Measurements from ENCODE around the gene MTARC1. TPM values are rescaled to one million over a fixed set of nuclear protein-coding genes. Genes with fewer than 3 reads are reported as not detected.

MTARC1 gene
- total RNA-seq, 4 donors from 2014 or later: 10.0 to 28.8 (median 16.6) TPM

DNA sequence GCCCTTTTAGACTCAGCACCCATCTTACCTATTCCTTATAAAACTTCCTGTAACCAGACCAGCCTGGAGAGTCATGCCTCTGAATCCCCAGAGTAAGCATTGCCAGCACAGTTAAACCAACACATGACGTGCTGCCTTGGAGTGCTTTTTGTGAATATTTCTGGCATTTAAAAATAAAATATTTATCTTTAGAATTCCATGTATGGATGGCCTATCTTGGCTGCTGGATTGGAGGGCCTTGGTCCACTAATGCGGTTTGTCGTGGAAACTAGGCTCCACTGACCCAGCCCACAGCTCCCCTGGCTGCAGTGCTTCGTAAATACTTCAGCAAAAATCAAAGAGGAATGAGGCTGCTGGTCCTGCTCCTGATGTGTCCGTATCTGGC lies 17.5 kb downstream of the MTARC1 start:
- no peak for TF ChIP-seq POLR2AphosphoS5 (IDR thresholded peaks at IDR 0.05)
- in situ Hi-C loops (cut with MboI; ENCODE audit: low pct_ligation_motif_present in 1 of 4, low pct_unique_long_range_greater_than_20kb in 1 of 4, low sequenced_read_pairs in 3 of 4): loop anchor here in 2 of 4 donors (25.0 kb wide), 2 partner anchors 633 to 933 kb away; partner anchors contain the start of gene DUSP10 (in 1 of the 2)
- Histone ChIP-seq H3K27me3 (no peaks in the 10 kb centered on the region), H3K4me3 (no peak overlapping the region), H3K36me3 (no peaks in the 10 kb centered on the region), H3K4me1 (peaks cover 0 to 28% (median 4%) of the 10 kb centered on the region in 4 donors), H3K9me3 (no peaks in the 10 kb centered on the region), H3K27ac (peak overlapping the region; percentile 49 to 70 (median 58))
- DNase-seq: no peak
- WGBS, 2 donors (ENCODE audit: low coverage in 1 of 2): 20 to 65% methylated on average over 1 to 5 of the region's 5 CpGs
- intact Hi-C loops (cut with DNase I; ENCODE audit: low total_unique reads): no loop called here

DNA sequence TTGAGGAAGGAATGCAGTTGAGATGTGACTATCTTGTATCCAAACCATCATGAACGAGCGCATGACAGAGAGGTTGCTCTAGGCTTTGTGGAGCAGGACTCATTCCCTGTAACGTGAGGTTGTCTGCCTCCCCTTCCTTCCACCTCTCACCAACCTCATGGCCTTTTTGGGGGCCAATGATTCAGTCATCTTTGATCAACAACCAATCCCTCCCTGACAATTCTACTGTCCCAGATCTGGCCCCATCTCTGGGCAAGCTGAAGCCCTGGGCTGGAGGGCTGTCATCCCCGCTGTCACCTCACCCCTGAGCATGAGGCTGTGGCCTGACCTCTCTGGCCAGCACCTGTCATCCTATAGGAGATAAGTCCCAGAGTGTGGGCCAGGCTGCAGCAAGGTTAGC lies 19.7 kb downstream of the MTARC1 start:
- Histone ChIP-seq H3K9me3 (no peaks in the 10 kb centered on the region), H3K4me1 (peaks cover 0 to 37% (median 6%) of the 10 kb centered on the region in 4 donors), H3K27me3 (no peaks in the 10 kb centered on the region), H3K36me3 (no peaks in the 10 kb centered on the region), H3K27ac (no peak overlapping the region), H3K4me3 (no peak overlapping the region)
- in situ Hi-C loops (cut with MboI; ENCODE audit: low pct_ligation_motif_present in 1 of 4, low pct_unique_long_range_greater_than_20kb in 1 of 4, low sequenced_read_pairs in 3 of 4): loop anchor here in 2 of 4 donors (25.0 kb wide), 2 partner anchors 631 to 931 kb away; partner anchors contain the start of gene DUSP10 (in 1 of the 2)
- intact Hi-C loops (cut with DNase I; ENCODE audit: low total_unique reads): no loop called here
- no peak for DNase-seq
- 90% methylated on average over 4 of the region's 4 CpGs; no CpG with 5 or more reads in 1 of the 2 donors for WGBS, 2 donors (ENCODE audit: low coverage in 1 of 2)
- TF ChIP-seq POLR2A (IDR thresholded peaks at IDR 0.05) (no peak), POLR2AphosphoS5 (IDR thresholded peaks at IDR 0.05) (no peak)

DNA sequence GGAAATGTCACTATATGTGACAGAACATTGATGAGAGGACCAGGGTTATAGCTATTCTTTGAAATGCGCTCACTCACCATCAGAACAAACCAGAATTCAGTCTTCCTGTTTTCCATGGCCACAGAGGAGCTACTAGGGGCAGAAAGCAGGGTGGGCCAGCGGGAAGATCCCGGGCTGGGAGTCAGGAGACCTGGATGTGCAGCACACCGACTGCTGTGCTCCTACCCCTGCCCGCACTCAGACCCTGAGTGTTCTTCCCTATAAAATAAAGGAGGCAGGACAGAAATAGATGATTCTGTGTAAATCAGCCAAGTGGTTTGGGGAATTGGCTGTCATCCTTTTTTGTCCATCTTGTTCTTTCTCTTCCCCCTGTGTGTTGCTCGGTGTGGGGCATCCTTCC lies 21.0 kb downstream of the MTARC1 start:
- peak overlapping the region in 3 of 4 donors; percentile 33 to 67 (median 59) for H3K27ac ChIP-seq
- H3K36me3 ChIP-seq: no peaks in the 10 kb centered on the region
- DNase-seq: no peak
- WGBS, 2 donors (ENCODE audit: low coverage in 1 of 2): 71 to 75% methylated on average over 2 to 6 of the region's 6 CpGs
- H3K4me3 ChIP-seq: no peak overlapping the region
- TF ChIP-seq EP300 (IDR thresholded peaks at IDR 0.05; ENCODE audit: low read depth): no peak
- TF ChIP-seq POLR2AphosphoS5 (IDR thresholded peaks at IDR 0.05): no peak
- TF ChIP-seq POLR2A (IDR thresholded peaks at IDR 0.05): no peak
- peaks cover 0 to 33% (median 6%) of the 10 kb centered on the region in 4 donors for H3K4me1 ChIP-seq
- H3K27me3 ChIP-seq: no peaks in the 10 kb centered on the region
- H3K9me3 ChIP-seq: no peaks in the 10 kb centered on the region
- in situ Hi-C loops (cut with MboI; ENCODE audit: low pct_ligation_motif_present in 1 of 4, low pct_unique_long_range_greater_than_20kb in 1 of 4, low sequenced_read_pairs in 3 of 4): loop anchor here in 2 of 4 donors (25.0 kb wide), 2 partner anchors 630 to 930 kb away; partner anchors contain the start of gene DUSP10 (in 1 of the 2)
- intact Hi-C loops (cut with DNase I; ENCODE audit: low total_unique reads): no loop called here

DNA sequence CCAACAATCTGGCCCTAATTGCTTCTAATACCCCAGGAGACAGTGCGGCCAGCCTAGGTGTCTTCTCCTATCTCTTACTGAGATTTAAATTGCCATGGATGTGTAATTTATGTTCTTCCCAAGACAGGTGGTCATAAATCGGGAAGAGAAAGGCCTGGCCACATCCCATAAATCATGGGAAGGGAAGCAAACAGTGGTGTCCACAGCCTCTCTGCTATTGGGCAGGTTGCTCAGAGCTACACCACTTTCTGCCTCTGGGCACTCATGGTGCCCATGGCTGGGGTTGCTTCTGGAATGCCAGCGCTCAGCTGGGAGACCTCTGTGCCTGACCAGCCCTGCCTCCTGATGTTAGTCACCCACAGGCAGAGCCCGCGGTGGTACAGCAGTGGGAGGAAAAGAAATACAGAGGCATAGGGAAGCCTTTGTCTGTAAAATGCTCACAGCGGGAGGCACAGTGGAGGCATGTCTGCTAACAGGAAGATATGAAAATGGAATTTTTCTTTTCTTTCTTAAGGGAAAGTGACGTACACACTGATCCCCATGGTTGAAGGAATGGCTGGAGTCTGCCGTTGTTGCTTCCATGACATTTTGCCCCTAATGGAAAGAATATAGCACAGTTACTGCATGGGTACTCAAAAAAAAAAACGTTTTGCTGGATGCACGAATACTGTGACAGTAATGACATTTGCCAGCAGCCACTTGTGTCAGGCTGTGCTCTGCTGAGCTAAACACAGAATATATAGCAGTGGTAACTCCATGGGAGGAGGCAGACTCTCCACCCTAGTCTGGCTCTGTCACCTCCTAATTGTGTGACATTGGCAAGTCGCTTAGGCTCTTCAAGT lies 21.9 kb downstream of the MTARC1 start:
- TF ChIP-seq POLR2A (IDR thresholded peaks at IDR 0.05) (no peak), POLR2AphosphoS5 (IDR thresholded peaks at IDR 0.05) (no peak), EP300 (IDR thresholded peaks at IDR 0.05; ENCODE audit: low read depth) (no peak)
- TF ChIP-seq, protein P1, sequence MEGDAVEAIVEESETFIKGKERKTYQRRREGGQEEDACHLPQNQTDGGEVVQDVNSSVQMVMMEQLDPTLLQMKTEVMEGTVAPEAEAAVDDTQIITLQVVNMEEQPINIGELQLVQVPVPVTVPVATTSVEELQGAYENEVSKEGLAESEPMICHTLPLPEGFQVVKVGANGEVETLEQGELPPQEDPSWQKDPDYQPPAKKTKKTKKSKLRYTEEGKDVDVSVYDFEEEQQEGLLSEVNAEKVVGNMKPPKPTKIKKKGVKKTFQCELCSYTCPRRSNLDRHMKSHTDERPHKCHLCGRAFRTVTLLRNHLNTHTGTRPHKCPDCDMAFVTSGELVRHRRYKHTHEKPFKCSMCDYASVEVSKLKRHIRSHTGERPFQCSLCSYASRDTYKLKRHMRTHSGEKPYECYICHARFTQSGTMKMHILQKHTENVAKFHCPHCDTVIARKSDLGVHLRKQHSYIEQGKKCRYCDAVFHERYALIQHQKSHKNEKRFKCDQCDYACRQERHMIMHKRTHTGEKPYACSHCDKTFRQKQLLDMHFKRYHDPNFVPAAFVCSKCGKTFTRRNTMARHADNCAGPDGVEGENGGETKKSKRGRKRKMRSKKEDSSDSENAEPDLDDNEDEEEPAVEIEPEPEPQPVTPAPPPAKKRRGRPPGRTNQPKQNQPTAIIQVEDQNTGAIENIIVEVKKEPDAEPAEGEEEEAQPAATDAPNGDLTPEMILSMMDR (IDR thresholded peaks at IDR 0.05): no peak
- H3K4me1 ChIP-seq: peaks cover 0 to 25% (median 2%) of the 10 kb centered on the region in 4 donors
- in situ Hi-C loops (cut with MboI; ENCODE audit: low pct_ligation_motif_present in 1 of 4, low pct_unique_long_range_greater_than_20kb in 1 of 4, low sequenced_read_pairs in 3 of 4): loop anchor here in 2 of 4 donors (25.0 kb wide), 2 partner anchors 629 to 929 kb away; partner anchors contain the start of gene DUSP10 (in 1 of the 2)
- H3K4me3 ChIP-seq: no peak overlapping the region
- H3K36me3 ChIP-seq: no peaks in the 10 kb centered on the region
- intact Hi-C loops (cut with DNase I; ENCODE audit: low total_unique reads): no loop called here
- no peaks in the 10 kb centered on the region for H3K9me3 ChIP-seq
- WGBS, 2 donors (ENCODE audit: low coverage in 1 of 2): 73 to 76% methylated on average over 7 to 11 of the region's 11 CpGs
- no peaks in the 10 kb centered on the region for H3K27me3 ChIP-seq
- no peak for DNase-seq
- peak overlapping the region; percentile 7 to 67 (median 46) for H3K27ac ChIP-seq

DNA sequence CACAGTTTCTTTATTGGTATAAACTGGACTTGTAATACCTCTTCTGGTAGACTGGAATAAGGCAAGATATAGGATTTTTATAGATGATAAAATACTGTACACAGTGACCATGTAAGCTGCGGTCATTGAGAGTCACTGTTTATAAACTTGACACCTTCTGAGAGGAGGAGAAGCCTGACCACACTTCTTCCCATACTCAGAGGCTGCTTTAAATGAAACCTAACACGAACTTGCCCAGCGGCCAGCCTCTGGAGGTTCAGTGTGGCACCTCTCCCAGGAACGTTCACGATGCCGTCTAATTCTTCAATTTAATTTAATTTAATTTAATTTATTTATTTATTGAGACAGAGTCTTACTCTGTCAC lies 22.5 kb downstream of the MTARC1 start:
- Histone ChIP-seq H3K9me3 (no peaks in the 10 kb centered on the region), H3K27ac (peak overlapping the region; percentile 7 to 67 (median 46)), H3K36me3 (no peaks in the 10 kb centered on the region), H3K4me3 (no peak overlapping the region), H3K4me1 (peaks cover 0 to 19% (median 2%) of the 10 kb centered on the region in 4 donors), H3K27me3 (no peaks in the 10 kb centered on the region)
- DNase-seq: no peak
- TF ChIP-seq POLR2A (IDR thresholded peaks at IDR 0.05): no peak
- TF ChIP-seq EP300 (IDR thresholded peaks at IDR 0.05; ENCODE audit: low read depth): no peak
- TF ChIP-seq POLR2AphosphoS5 (IDR thresholded peaks at IDR 0.05): no peak
- TF ChIP-seq, protein P1 (IDR thresholded peaks at IDR 0.05): no peak
- in situ Hi-C loops (cut with MboI; ENCODE audit: low pct_ligation_motif_present in 1 of 4, low pct_unique_long_range_greater_than_20kb in 1 of 4, low sequenced_read_pairs in 3 of 4) (loop anchor here in 2 of 4 donors (25.0 kb wide), 2 partner anchors 628 to 928 kb away; partner anchors contain the start of gene DUSP10 (in 1 of the 2)), intact Hi-C loops (cut with DNase I; ENCODE audit: low total_unique reads) (no loop called here)
- 79 to 85% methylated on average over 5 to 6 of the region's 6 CpGs for WGBS, 2 donors (ENCODE audit: low coverage in 1 of 2)
